Epithelial cell of proximal tubule (primary cell): ENCODE data around the gene HNRNPAB. TPM values are rescaled to one million over a fixed set of nuclear protein-coding genes. Genes with fewer than 3 reads are reported as not detected.

Experiments
- DNase-seq: peaks from one replicate; pipeline ENCODE4 v3.0.0-alpha.2; 2011; ENCODE audit warnings: low read depth
- H3K4me3 ChIP-seq: 2 replicates; pipeline ENCODE4 v1.5.1; 2011; ENCODE audit warnings: low read depth, mild to moderate bottlenecking, low read length
- total RNA-seq: library from RNA; depleted of rRNA; stranded (reverse); fragments of >200 nt; gene quantifications from 2 replicates; pipeline ENCODE4 v1.2.3, GENCODE V29; 2015
- TF ChIP-seq, protein P1 (sequence below): conservative IDR thresholded peaks from 2 replicates; pipeline ENCODE4 v1.5.1; 2012; ENCODE audit warnings: low read depth, mild to moderate bottlenecking, low read length

The HNRNPAB gene
- total RNA-seq, 1 donor from 2014 or later: 189 TPM

DNA sequence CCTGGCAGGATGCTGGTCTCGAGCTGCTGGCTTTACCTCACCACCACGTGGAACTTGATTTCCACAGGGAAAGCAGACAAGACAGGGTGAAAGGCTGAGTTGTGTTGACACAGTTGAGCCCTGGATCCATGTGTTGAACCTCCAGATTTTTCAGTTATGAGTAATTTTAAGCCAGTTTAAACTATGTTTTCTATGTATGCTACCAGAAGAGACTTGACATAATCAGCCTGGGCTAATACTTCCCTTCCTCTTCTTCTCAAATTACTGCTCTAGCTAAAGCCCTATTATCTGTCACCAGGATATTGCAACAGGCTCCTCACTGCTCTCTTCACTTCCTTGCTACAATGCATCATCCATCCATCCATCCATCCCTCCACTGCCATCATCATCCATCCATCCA lies 40.2 kb downstream of the HNRNPAB start:
- TF ChIP-seq, protein P1, sequence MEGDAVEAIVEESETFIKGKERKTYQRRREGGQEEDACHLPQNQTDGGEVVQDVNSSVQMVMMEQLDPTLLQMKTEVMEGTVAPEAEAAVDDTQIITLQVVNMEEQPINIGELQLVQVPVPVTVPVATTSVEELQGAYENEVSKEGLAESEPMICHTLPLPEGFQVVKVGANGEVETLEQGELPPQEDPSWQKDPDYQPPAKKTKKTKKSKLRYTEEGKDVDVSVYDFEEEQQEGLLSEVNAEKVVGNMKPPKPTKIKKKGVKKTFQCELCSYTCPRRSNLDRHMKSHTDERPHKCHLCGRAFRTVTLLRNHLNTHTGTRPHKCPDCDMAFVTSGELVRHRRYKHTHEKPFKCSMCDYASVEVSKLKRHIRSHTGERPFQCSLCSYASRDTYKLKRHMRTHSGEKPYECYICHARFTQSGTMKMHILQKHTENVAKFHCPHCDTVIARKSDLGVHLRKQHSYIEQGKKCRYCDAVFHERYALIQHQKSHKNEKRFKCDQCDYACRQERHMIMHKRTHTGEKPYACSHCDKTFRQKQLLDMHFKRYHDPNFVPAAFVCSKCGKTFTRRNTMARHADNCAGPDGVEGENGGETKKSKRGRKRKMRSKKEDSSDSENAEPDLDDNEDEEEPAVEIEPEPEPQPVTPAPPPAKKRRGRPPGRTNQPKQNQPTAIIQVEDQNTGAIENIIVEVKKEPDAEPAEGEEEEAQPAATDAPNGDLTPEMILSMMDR: no peak
- H3K4me3 ChIP-seq: no peak overlapping the region
- no peak for DNase-seq

DNA sequence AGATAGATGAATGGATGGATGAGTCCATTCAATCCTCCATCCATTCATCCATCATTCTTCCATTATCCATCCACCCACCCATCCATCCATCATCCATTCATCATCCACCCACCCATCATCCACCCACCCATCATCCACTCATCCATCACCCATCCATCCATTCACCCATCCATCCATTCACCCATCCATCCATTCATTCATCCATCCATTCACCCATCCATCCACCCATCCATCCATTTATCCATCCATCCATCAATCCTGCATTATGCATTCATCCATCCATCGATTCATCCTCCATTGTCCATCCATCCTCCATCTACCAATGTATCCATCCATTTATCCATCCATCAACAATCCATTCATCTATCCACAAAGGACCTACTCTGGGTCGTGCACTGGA lies 41.1 kb downstream of the HNRNPAB start:
- DNase-seq: no peak
- TF ChIP-seq, protein P1: no peak

DNA sequence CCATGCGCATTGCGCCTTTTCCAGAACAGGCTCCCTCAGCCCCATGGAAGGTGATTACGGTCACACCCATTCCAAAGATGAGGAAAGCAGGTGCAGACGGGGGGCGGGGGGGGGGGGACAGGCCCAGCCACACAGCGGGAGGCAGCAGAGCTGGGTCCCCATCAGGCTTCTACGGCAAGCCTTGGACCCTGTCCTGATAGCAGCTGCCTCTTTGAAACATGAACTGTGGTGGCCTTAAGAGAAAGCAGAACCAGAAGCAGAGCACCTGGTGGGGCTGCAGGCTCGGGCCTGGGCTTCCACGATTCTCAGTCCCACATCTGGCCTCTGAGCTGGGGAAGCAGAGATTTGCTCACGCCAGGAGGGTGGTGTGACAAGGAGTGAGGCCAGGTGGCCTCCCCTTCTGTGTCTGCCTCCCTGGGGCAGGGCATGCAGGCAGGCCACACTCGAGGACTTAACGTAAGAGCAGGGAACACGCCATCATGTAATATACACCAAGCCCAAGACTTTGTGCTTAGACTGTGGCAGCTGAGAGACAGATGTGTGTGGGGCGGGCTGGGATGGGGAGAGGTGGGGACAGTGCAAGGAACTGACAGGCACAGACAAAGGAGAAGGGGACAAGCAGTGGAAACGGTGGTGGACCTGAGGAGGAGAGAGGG lies 42.4 kb downstream of the HNRNPAB start:
- DNase-seq: no peak
- no peak overlapping the region for H3K4me3 ChIP-seq
- TF ChIP-seq, protein P1: no peak

More for the DNA sequence above, 41.1 kb downstream of the HNRNPAB start:
- H3K4me3 ChIP-seq: no peak overlapping the region

DNA sequence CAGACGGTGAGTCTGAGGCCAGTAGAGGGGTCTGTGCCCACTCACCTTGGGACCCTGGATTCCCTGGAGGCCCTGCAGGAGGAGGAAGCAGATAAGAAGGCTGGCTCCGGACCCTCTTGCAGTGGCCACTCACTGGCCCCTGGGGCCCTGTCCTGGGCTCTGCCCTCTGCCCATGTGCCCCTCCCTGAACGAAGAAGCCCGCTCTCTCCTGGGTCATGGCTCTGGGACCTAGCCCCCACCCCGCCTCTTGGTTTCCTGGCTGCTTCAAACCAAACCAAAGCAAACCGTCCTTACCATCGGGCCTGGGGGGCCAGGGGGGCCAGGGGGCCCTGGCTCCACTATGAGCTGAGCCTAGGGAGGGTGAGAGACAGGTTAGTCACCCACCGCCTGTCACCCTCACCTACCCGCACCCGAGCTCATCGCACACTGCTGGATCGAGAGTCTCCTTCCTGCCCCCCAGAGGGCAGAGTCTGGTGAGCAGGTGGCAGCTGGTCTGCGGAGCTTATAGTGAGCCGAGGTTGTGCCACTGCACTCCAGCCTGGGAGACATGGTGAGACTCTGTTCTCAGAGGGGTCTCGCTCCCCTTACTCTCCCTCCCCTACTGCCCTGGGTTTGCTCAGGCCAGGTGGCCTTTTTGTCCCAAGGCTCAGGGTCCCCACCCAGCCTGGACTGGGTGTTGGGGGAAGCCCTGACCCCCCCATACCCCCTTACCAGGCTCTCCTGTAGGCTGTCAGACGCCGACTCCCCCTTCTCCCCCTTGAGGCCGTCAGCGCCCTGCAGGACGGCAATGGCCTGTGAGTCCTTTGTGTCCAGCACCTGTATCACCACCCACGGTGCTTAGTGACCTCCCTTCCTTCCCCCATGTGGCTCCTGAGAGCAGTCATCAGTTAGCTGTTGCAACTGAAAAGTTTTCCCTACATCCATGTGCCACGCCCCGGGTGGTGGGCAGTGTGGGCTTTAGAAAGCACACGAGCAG lies 43.4 kb downstream of the HNRNPAB start:
- TF ChIP-seq, protein P1: no peak
- no peak overlapping the region for H3K4me3 ChIP-seq
- no peak for DNase-seq

DNA sequence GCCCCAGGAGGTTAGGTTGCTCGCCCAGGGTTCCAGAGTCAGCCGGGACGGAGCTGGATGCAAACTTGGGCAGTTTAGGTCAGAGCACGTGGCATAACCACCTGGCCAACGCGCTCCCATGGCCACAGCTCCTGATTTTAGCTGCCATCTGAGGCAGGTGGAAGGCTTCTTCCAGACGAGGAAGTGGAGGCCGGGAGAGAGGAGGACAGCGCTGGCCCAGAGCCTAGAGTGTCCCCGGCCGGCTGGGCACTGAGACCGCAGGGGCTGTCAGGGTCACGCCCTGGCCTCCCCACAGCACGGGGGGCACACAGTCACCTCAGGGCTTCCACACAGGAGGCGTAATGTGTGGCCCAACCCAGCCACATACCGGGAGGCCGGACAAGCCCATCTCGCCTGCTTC lies 44.4 kb downstream of the HNRNPAB start:
- no peak for DNase-seq
- no peak overlapping the region for H3K4me3 ChIP-seq
- TF ChIP-seq, protein P1: no peak

DNA sequence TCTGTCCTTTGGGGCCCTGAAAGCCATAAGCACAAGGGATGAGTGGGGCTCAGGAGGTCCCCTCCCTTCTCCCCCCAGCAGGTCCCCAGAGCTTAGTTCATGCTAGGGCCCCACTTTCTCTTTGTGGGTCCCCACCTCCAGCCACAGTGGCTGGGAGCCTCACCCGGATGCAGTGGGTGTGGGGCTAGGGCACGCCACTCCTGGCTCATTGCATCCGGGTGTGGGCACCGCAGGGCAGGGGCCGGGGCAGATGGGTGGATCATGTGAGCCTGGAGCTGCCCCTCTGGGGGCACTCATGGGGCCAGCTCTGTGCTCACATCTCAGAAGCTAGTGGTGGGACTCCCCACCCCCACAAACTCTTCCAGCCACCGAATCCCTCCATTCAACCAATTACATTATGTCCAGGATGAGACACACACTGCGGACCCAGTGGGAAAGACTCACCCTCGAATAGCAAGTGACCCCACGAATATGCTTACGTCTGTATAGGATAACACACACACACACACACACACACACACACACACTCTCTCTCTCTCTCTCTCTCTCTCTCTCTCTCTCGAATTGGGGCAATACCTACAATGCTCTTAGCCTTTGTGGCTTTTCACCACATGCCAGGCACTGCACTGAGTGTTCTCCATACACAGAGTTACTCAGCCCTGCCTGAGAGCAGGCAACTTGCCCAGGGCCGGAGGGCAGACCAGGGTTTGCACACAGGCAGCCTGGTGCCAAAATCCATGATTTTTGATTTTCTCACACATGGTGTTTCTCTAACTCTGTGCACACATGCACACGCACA lies 45.1 kb downstream of the HNRNPAB start:
- DNase-seq: no peak
- H3K4me3 ChIP-seq: no peak overlapping the region
- TF ChIP-seq, protein P1: no peak
